ENCODE data around the gene SLC6A6.

The SLC6A6 gene

DNA sequence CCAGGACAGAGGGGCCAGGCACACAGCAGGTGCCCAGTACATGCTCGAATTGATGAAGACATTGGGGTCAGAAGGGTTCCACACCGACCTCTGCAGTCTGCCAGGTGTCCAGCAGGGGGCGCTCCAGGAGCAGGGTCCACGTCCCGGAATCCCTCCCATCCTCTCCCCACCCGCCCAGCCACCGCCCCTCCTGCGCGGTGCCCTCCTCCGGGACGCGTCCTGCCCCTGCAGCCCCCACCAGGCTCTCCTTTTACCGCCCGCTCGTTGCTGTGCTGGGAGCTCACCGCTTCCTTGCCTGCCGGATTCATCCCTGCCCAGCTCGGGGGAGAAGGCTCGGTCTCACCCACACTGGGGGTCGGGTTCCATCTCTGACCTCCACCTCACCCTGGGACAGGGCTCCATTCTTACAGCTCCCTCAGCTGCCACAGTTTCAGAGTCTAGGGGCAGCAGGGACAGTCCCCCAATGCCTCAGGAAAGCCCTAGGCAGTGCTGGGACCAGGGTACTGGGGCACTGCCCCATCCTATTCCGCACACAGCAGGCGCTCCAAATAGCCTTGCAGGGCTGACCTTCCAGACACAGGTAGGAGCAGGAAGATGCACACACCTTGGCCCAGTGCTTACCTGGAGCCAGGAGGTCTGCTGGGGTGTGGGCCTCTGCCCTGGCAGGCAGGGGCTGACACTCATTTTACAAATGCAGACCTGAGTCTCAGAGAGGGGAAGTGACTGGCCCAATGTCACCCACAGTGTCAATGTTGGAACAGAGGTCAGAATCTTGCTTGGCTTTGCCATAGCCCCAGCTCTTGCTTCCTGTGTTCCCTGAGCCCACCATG, 106.8 kb downstream of the SLC6A6 start:
- Histone ChIP-seq H3K27ac (no peak overlapping the region), H3K9me3 (ENCODE audit: control insufficient read depth, low read length) (no peaks in the 10 kb centered on the region), H3K79me2 (no peaks in the 10 kb centered on the region), H3K4me2 (ENCODE audit: low read length) (no peak overlapping the region), H3K36me3 (ENCODE audit: control insufficient read depth, insufficient read depth, low read length) (no peaks in the 10 kb centered on the region), H2AFZ (peak overlapping the region; percentile 50), H3K4me1 (peaks cover 2% of the 10 kb centered on the region), H3K27me3 (ENCODE audit: control insufficient read depth, insufficient read depth, low read length) (no peaks in the 10 kb centered on the region), H3K4me3 (ENCODE audit: low read depth, low read length) (no peak overlapping the region), H3K9ac (no peak overlapping the region)
- TF ChIP-seq, protein P1, sequence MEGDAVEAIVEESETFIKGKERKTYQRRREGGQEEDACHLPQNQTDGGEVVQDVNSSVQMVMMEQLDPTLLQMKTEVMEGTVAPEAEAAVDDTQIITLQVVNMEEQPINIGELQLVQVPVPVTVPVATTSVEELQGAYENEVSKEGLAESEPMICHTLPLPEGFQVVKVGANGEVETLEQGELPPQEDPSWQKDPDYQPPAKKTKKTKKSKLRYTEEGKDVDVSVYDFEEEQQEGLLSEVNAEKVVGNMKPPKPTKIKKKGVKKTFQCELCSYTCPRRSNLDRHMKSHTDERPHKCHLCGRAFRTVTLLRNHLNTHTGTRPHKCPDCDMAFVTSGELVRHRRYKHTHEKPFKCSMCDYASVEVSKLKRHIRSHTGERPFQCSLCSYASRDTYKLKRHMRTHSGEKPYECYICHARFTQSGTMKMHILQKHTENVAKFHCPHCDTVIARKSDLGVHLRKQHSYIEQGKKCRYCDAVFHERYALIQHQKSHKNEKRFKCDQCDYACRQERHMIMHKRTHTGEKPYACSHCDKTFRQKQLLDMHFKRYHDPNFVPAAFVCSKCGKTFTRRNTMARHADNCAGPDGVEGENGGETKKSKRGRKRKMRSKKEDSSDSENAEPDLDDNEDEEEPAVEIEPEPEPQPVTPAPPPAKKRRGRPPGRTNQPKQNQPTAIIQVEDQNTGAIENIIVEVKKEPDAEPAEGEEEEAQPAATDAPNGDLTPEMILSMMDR (IDR thresholded peaks at IDR 0.05): peak; percentile 83

DNA sequence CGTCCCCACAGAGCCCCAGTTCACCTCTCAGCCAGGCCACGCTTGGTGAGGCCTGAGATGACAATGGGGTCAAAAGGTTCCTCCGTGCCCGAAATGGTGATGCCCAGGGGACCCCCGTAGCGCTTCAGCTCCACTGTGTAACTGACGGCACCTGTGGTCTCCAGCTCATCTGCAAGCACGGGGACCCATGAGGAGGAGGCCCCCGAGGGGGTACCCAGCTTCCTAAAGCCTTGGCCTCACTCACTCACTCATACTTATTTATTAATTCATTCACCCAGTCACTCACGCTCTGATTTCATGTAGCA, 107.3 kb downstream of the SLC6A6 start:
- Histone ChIP-seq H3K9me3 (ENCODE audit: control insufficient read depth, low read length) (no peaks in the 10 kb centered on the region), H3K4me2 (ENCODE audit: low read length) (no peak overlapping the region), H3K9ac (no peak overlapping the region), H3K27me3 (ENCODE audit: control insufficient read depth, insufficient read depth, low read length) (no peaks in the 10 kb centered on the region), H3K36me3 (ENCODE audit: control insufficient read depth, insufficient read depth, low read length) (no peaks in the 10 kb centered on the region), H3K4me1 (peaks cover 2% of the 10 kb centered on the region), H3K4me3 (ENCODE audit: low read depth, low read length) (no peak overlapping the region), H3K27ac (no peak overlapping the region), H3K79me2 (no peaks in the 10 kb centered on the region), H2AFZ (no peak overlapping the region)
- TF ChIP-seq, protein P1 (IDR thresholded peaks at IDR 0.05): no peak

DNA sequence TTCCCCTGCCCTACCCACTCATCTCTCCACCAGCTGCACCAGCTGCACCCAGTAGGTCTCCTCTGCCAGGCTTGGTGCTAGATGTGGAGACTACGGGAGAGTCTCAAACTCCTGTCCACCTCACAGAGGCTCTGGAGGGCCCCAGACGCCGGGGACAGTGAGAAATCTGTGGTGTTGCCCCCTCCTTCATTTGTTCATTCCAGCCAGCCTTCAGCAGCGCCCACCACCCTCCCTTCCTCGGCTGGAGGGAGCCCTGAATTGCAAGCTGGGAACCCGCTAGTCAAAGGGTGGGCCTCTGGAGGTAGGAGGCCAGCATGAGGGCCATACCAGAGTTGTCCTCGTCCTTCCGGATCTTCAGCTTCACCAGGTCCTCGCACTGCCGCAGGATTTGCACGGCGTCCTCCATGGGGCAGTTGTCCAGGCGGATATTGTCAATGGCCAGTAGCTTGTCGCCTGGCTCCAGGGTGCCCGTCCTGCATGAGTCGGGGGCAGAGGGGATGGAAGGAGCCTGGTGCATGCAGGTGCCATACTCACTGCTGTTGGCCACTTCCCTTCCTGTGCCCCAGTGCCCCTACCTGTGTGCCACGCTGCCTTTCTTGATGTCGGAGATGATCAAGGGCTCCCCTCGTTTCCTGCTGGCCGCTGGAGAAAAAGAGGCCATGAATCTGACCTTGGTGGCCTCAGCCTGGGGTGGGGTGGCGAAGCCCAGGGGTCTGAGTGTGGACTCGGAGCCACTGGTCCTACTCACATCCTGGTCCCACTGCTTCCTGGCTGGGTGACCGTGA, 108.6 kb downstream of the SLC6A6 start:
- no peak overlapping the region for H2AFZ ChIP-seq
- H3K4me1 ChIP-seq: peaks cover 2% of the 10 kb centered on the region
- no peaks in the 10 kb centered on the region for H3K9me3 ChIP-seq (ENCODE audit: control insufficient read depth, low read length)
- H3K27me3 ChIP-seq (ENCODE audit: control insufficient read depth, insufficient read depth, low read length): no peaks in the 10 kb centered on the region
- H3K27ac ChIP-seq: no peak overlapping the region
- no peaks in the 10 kb centered on the region for H3K79me2 ChIP-seq
- TF ChIP-seq, protein P1 (IDR thresholded peaks at IDR 0.05): no peak
- no peak overlapping the region for H3K4me2 ChIP-seq (ENCODE audit: low read length)
- no peak overlapping the region for H3K4me3 ChIP-seq (ENCODE audit: low read depth, low read length)
- no peaks in the 10 kb centered on the region for H3K36me3 ChIP-seq (ENCODE audit: control insufficient read depth, insufficient read depth, low read length)
- H3K9ac ChIP-seq: no peak overlapping the region

DNA sequence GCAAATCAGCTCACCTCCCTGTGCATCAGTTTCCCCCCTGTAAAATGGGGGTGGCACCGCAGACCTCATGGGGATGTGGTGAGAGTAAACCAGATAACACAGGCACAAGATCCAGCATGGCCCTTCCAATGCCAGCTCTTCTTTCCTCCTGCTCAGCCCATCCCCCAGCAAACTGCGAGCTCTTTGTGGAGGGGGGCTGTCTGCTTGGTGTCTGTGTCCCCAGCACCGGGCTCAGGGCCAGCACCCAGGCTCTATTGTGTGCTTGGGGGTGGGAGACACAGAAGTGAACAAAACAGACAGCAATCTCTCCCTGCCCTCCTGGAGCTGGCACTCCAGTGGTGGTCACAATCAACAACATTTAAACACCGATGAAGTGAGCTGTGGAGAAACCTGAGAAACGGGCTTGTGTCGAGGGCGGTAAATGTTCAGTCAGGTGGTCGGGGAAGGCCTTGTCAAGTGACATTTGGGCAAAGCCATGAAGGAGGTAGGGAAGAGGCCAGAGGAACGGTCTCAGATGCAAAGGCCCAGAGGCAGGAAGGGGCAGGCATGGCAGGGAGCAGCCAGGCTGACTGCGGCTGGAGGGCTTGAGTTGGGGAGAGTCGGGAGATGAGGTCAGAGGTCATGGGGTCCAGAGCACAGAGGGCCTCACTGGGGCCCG, 109.3 kb downstream of the SLC6A6 start:
- H3K4me3 ChIP-seq (ENCODE audit: low read depth, low read length): no peak overlapping the region
- no peak overlapping the region for H3K4me2 ChIP-seq (ENCODE audit: low read length)
- H3K27ac ChIP-seq: no peak overlapping the region
- no peaks in the 10 kb centered on the region for H3K79me2 ChIP-seq
- no peaks in the 10 kb centered on the region for H3K36me3 ChIP-seq (ENCODE audit: control insufficient read depth, insufficient read depth, low read length)
- H2AFZ ChIP-seq: no peak overlapping the region
- H3K4me1 ChIP-seq: peaks cover 2% of the 10 kb centered on the region
- H3K9ac ChIP-seq: no peak overlapping the region
- TF ChIP-seq, protein P1 (IDR thresholded peaks at IDR 0.05): no peak
- no peaks in the 10 kb centered on the region for H3K9me3 ChIP-seq (ENCODE audit: control insufficient read depth, low read length)
- H3K27me3 ChIP-seq (ENCODE audit: control insufficient read depth, insufficient read depth, low read length): no peaks in the 10 kb centered on the region
